Type B pancreatic cell (in vitro differentiated cells): ENCODE results near the gene SLCO3A1. TPM values are rescaled to one million over a fixed set of nuclear protein-coding genes. Genes with fewer than 3 reads are reported as not detected.

Experiments used
- DNase-seq: peaks from one replicate; pipeline ENCODE4 v3.0.0; 2021; ENCODE audit warnings: mixed read lengths; ENCODE audit not compliant: unreplicated experiment; ENCODE audit errors: extremely low spot score
- H3K27ac Mint-ChIP-seq: 2 replicates; pipeline ENCODE4 v1.8.0; 2021; ENCODE audit warnings: mild to moderate bottlenecking, mixed read lengths
- H3K27me3 Mint-ChIP-seq: 2 replicates; pipeline ENCODE4 v1.8.0; 2021; ENCODE audit warnings: mixed read lengths
- H3K36me3 Mint-ChIP-seq: 2 replicates; pipeline ENCODE4 v1.8.0; 2021; ENCODE audit warnings: mixed read lengths
- H3K4me1 Mint-ChIP-seq: one replicate; pipeline ENCODE4 v1.8.0; 2021; ENCODE audit warnings: mixed read lengths; ENCODE audit not compliant: unreplicated experiment
- H3K4me3 Mint-ChIP-seq: 2 replicates; pipeline ENCODE4 v1.8.0; 2021; ENCODE audit warnings: mild to moderate bottlenecking, mixed read lengths
- H3K9me3 Mint-ChIP-seq: 2 replicates; pipeline ENCODE4 v1.8.0; 2021; ENCODE audit warnings: mixed read lengths
- CTCF ChIP-seq: fragments of 200-600 bp; sonication (generic); conservative IDR thresholded peaks from 2 replicates; pipeline ENCODE4 v1.5.0; 2021; ENCODE audit warnings: antibody characterized with exemption, mild to moderate bottlenecking
- total RNA-seq: library from RNA; stranded (reverse); gene quantifications from 2 replicates; pipeline ENCODE4 v1.2.1, GENCODE V29; 2021; ENCODE audit warnings: low replicate concordance

The SLCO3A1 gene
- total RNA-seq, 1 donor from 2014 or later = 30.9 TPM

GRCh38 chr15:91926908-91927270 lies 73.4 kb downstream of the SLCO3A1 start:
- peaks cover 44% of the 10 kb centered on the region for H3K4me1 Mint-ChIP-seq

DNA sequence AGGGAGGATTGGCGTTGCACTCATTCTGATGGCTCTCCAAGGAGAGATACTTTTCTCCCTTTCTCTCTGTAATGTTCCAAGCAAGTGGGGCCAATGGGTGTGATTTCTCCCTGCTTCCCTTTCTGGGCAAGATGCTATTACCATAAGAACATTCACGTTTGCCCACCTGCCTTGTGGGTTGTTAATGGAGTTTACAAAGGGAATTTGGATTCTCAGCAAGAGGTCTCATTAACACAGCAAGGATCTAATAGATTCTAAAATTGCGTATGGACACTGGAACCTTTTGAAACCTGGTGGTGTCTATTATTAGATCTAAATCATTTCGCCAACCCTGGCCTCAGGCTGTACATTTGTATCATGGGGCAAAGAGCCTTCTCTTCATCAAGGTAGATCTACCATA lies 74.1 kb downstream of the SLCO3A1 start:
- H3K4me3 Mint-ChIP-seq = no peak overlapping the region
- TF ChIP-seq CTCF = no peak
- H3K9me3 Mint-ChIP-seq = no peaks in the 10 kb centered on the region
- H3K27ac Mint-ChIP-seq = no peak overlapping the region
- H3K27me3 Mint-ChIP-seq = no peaks in the 10 kb centered on the region
- H3K4me1 Mint-ChIP-seq = peaks cover 37% of the 10 kb centered on the region
- peaks cover 4% of the 10 kb centered on the region for H3K36me3 Mint-ChIP-seq
- DNase-seq = no peak

More at GRCh38 chr15:91926908-91927270, 73.4 kb downstream of the SLCO3A1 start:
- no peaks in the 10 kb centered on the region for H3K9me3 Mint-ChIP-seq
- H3K4me3 Mint-ChIP-seq = peak overlapping the region; percentile 37
- DNase-seq = no peak
- H3K36me3 Mint-ChIP-seq = peaks cover 4% of the 10 kb centered on the region
- H3K27me3 Mint-ChIP-seq = no peaks in the 10 kb centered on the region
- H3K27ac Mint-ChIP-seq = peak overlapping the region; percentile 10
- no peak for TF ChIP-seq CTCF

GRCh38 chr15:91928675-91929074 lies 75.2 kb downstream of the SLCO3A1 start:
- no peak for TF ChIP-seq CTCF
- DNase-seq = no peak
- Mint-ChIP-seq H3K27me3 (no peaks in the 10 kb centered on the region), H3K4me3 (no peak overlapping the region), H3K27ac (peak overlapping the region; percentile 46), H3K36me3 (peaks cover 4% of the 10 kb centered on the region), H3K4me1 (peaks cover 29% of the 10 kb centered on the region), H3K9me3 (no peaks in the 10 kb centered on the region)

DNA sequence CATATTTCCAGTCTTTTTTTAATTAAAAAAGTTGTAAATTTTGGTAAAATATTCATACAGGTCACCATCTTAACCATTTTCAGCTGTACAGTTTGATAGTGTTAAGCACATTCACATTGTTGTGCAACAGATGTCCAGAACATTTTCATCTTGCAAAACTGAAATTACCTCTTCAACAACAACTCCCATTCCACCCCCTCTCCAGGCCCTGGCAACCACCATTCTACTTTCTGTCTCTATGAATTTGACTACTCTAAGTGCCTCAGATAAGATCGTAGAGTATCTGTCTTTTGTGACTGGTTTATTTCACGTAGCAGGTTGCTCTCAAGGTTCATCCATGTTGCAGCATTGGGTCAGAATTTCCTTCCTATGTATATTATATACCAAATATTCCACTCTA lies 76.0 kb downstream of the SLCO3A1 start:
- H3K36me3 Mint-ChIP-seq = peaks cover 4% of the 10 kb centered on the region
- no peak for TF ChIP-seq CTCF
- no peaks in the 10 kb centered on the region for H3K9me3 Mint-ChIP-seq
- no peak for DNase-seq
- H3K4me1 Mint-ChIP-seq = peaks cover 21% of the 10 kb centered on the region
- H3K27me3 Mint-ChIP-seq = no peaks in the 10 kb centered on the region
- peak overlapping the region; percentile 4 for H3K4me3 Mint-ChIP-seq
- H3K27ac Mint-ChIP-seq = no peak overlapping the region

DNA sequence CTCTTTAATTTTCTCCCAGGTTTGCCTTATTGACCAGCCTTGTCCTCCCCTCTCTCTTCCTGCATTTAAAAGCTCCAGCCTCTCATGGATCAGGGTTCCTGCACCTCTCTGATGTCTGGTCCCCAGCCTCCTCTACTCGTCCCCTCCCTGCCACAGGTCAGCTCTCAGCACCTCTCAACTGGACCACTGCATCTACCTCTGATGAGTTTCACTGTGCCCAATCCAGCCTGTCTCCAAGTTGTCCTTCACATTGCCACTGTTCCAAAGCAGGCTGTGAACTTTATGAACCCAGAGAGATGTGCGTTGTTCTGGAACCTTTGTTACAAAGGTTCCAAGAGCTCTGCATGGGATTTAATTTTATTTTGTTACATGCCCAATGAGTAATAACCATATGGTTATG lies 76.6 kb downstream of the SLCO3A1 start:
- TF ChIP-seq CTCF = no peak
- Mint-ChIP-seq H3K4me3 (no peak overlapping the region), H3K4me1 (peaks cover 18% of the 10 kb centered on the region), H3K36me3 (peaks cover 4% of the 10 kb centered on the region), H3K27ac (no peak overlapping the region), H3K9me3 (no peaks in the 10 kb centered on the region), H3K27me3 (no peaks in the 10 kb centered on the region)
- no peak for DNase-seq

DNA sequence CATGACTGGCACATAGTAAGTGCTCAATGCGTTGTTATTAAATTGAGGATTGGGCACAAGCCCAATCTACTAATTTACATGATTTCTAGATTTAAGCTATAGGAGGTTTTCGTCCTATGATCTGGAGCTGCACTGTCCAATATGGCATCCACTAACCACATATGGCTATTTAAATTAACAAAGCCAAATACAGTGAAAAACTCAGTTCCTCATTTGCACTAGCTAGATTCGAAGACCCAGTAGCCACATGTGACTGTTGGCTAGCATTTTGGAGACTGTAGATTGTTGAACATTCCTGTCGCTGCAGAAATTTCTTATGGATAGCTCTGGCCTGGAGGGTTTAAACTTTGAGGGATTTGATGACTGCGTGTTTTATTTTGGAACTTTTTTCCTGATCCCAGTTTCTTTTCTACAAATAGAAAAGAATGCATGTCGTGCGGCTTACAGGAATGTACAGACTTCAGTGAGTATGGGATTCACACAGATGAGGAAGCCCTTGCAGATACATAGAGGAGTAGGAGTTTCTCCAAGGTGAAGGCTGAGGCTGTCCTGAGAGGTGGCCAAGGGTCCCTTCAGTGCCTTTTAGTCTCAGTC lies 82.8 kb downstream of the SLCO3A1 start:
- Mint-ChIP-seq H3K4me1 (peaks cover 19% of the 10 kb centered on the region), H3K4me3 (no peak overlapping the region), H3K27me3 (peaks cover 3% of the 10 kb centered on the region), H3K36me3 (no peaks in the 10 kb centered on the region), H3K27ac (peak overlapping the region; percentile 11), H3K9me3 (peaks cover 4% of the 10 kb centered on the region)
- TF ChIP-seq CTCF = no peak
- DNase-seq = no peak
